ENCODE data around the gene HSPA1A. TPM values are rescaled to one million over a fixed set of nuclear protein-coding genes. Genes with fewer than 3 reads are reported as not detected.

HSPA1A gene
- total and polyA plus RNA-seq, 9 of the 15 experiments (the other 6 are each of a cell fraction or from before 2014, with no cell fraction given), result 2.2 to 273 (median 107) TPM

GRCh38 chr6:31769684-31770371 lies 45.5 kb upstream of the HSPA1A start (continued):
- no peak; the same call in 1 of the 2 replicates for TF ChIP-seq PHB2 (IDR thresholded peaks at IDR 0.05; ENCODE audit: low read depth)
- peak; percentile 48; the same call in 1 of the 2 replicates for TF ChIP-seq HMBOX1 (IDR thresholded peaks at IDR 0.05)
- TF ChIP-seq MTA2 (IDR thresholded peaks at IDR 0.05; ENCODE audit: low read depth), result peak; percentile 43; the same call in 1 of the 2 replicates
- TF ChIP-seq DLX4 (CRISPR knock-in tag; IDR thresholded peaks at IDR 0.05), result no peak
- no peak for TF ChIP-seq FOXJ2 (tag; IDR thresholded peaks at IDR 0.05)
- TF ChIP-seq SIN3B (IDR thresholded peaks at IDR 0.05; ENCODE audit: low read depth), result no peak
- TF ChIP-seq NFE2 (IDR thresholded peaks at IDR 0.05; ENCODE audit: low read depth), result 0 out of 2 replicates have a peak, but pooled peaks have one; percentile 12
- TF ChIP-seq PML (IDR thresholded peaks at IDR 0.05; ENCODE audit: low read length), result no peak
- TF ChIP-seq MTF1 (CRISPR knock-in tag; IDR thresholded peaks at IDR 0.05; ENCODE audit: borderline replicate concordance), result no peak
- peak; percentile 86 for TF ChIP-seq MEIS2 (IDR thresholded peaks at IDR 0.05; ENCODE audit: partially characterized antibody)
- no peak for TF ChIP-seq ZNF253 (CRISPR knock-in tag; conservative IDR thresholded peaks at IDR 0.05)
- TF ChIP-seq SNRNP70 (optimal IDR thresholded peaks at IDR 0.05; ENCODE audit: low read depth, low read length), result no peak
- TF ChIP-seq SMAD1 (IDR thresholded peaks at IDR 0.05; ENCODE audit: low read depth, low read length, partially characterized antibody), result peak; percentile 25
- no peak for TF ChIP-seq HOXB6 (CRISPR knock-in tag; IDR thresholded peaks at IDR 0.05; ENCODE audit: borderline replicate concordance)
- TF ChIP-seq E2F3 (CRISPR knock-in tag; IDR thresholded peaks at IDR 0.05), result peak; percentile 19; the same call in 1 of the 2 replicates
- TF ChIP-seq SNIP1 (IDR thresholded peaks at IDR 0.05; ENCODE audit: low read depth), result no peak
- TF ChIP-seq NELFE (IDR thresholded peaks at IDR 0.05; ENCODE audit: insufficient read depth, insufficient read length), result no peak
- no peak for TF ChIP-seq CBX1 (IDR thresholded peaks at IDR 0.05; ENCODE audit: low read depth)
- TF ChIP-seq HDAC1 (IDR thresholded peaks at IDR 0.05), result peak in 1 of 2 experiments; percentile 78; a peak in 1 of 4 replicates
- peak in 1 of 2 experiments; percentile 58 for TF ChIP-seq AFF1 (IDR thresholded peaks at IDR 0.05; ENCODE audit: low read depth in 1 of 2, partially characterized antibody in 2 of 2)
- no peak for TF ChIP-seq FIP1L1 (IDR thresholded peaks at IDR 0.05; ENCODE audit: low read depth, low read length, poor library complexity, severe bottlenecking)
- TF ChIP-seq ZNF239 (CRISPR knock-in tag; IDR thresholded peaks at IDR 0.05), result peak; percentile 25; the same call in 1 of the 2 replicates
- no peak for TF ChIP-seq TGIF2 (CRISPR knock-in tag; IDR thresholded peaks at IDR 0.05)
- peak; percentile 67 for TF ChIP-seq ATF7 (IDR thresholded peaks at IDR 0.05)
